HepG2 (cell line): Measurements from ENCODE around the gene RASD2. TPM values are rescaled to one million over a fixed set of nuclear protein-coding genes. Genes with fewer than 3 reads are reported as not detected.

Source experiments
- ATAC-seq: fragments of 200-7000 bp; cut with Tn5 transposase; 3 replicates; pipeline ENCODE4 v1.9.1; 2020; ENCODE audit warnings: mild to moderate bottlenecking, moderate library complexity
- BruUV-seq: library from RNA; stranded (reverse); fragments of 400-500 nt; replicated peaks from 2 replicates; lab custom pipeline; 2021; lab: Mats Ljungman, UMichigan
- CTCF ChIA-PET: fragments of 300-600 bp; formaldehyde crosslinking; extraction: SDS; loops from one replicate; lab custom pipeline; 2021; ENCODE audit warnings: low total read pairs, inconsistent platforms, low intra/inter-chr PET ratio; lab: Yijun Ruan, JAX
- POLR2A ChIA-PET: fragments of 350-600 bp; sonication (Branson Sonifier 250); formaldehyde crosslinking; loops from one replicate; lab custom pipeline; 2020; ENCODE audit warnings: antibody characterized with exemption, inconsistent platforms; lab: Yijun Ruan, JAX
- DNase-seq: peaks from one replicate; pipeline ENCODE4 v3.0.0-alpha.2; 2015; ENCODE audit warnings: low spot score
- FAIRE-seq: peaks from 3 replicates; lab custom pipeline; 2011; peaks lifted over from hg19 to GRCh38; lab: Jason Lieb, UNC
- H2AFZ ChIP-seq: one replicate; pipeline ENCODE4 v1.6.1; 2011; ENCODE audit warnings: low read length, inconsistent platforms
- H3K27ac ChIP-seq: fragments of 300-600 bp; 3 replicates; pipeline ENCODE4 v1.8.0; 2011; ENCODE audit warnings: mixed run types, mild to moderate bottlenecking, mixed read lengths, low read length, inconsistent platforms; ENCODE audit not compliant: insufficient read depth; ENCODE audit errors: extremely low read length
- H3K27me3 ChIP-seq, 2 experiments: fragments of 200-600 bp in 1 of 2; 2 replicates in 1 of 2; 3 replicates in 1 of 2; pipeline versions ENCODE4 v1.6.0 to v1.8.0; 2011; ENCODE audit warnings: low read length in 2 of 2, mild to moderate bottlenecking in 2 of 2, moderate library complexity in 2 of 2, inconsistent platforms in 1 of 2; ENCODE audit not compliant: insufficient read depth in 2 of 2, control insufficient read depth in 1 of 2
- H3K36me3 ChIP-seq, 2 experiments: fragments of 200-600 bp in 1 of 2; replicated peaks in 1 of 2; 2 replicates in 1 of 2; 3 replicates in 1 of 2; pipeline versions ENCODE4 v1.5.1 to v1.8.0; 2011; ENCODE audit warnings: low read length in 2 of 2, inconsistent platforms in 1 of 2; ENCODE audit not compliant: insufficient read depth in 2 of 2, control insufficient read depth in 1 of 2
- H3K4me1 ChIP-seq: 2 replicates; pipeline ENCODE4 v1.5.1; 2012; ENCODE audit warnings: low read length, inconsistent platforms; ENCODE audit not compliant: insufficient read depth
- H3K4me2 ChIP-seq: 2 replicates; pipeline ENCODE4 v1.6.0; 2011; ENCODE audit warnings: low read depth, low read length, inconsistent platforms
- H3K4me3 ChIP-seq, 3 experiments: fragments of 200-600 bp in 1 of 3; sonication (generic), shearing (Covaris generic) in 1 of 3; replicated peaks in 1 of 3; 2 replicates each; pipeline ENCODE4 v1.5.1; 2011 to 2016; ENCODE audit warnings: low read length in 3 of 3, inconsistent platforms in 2 of 3, low read depth in 2 of 3, mild to moderate bottlenecking in 2 of 3, control low read depth in 1 of 3, mixed read lengths in 1 of 3; ENCODE audit not compliant: insufficient read depth in 1 of 3
- H3K79me2 ChIP-seq: one replicate; pipeline ENCODE4 v1.6.1; 2011; ENCODE audit warnings: low read length, inconsistent platforms; ENCODE audit not compliant: insufficient read depth
- H3K9ac ChIP-seq: 2 replicates; pipeline ENCODE4 v1.6.0; 2011; ENCODE audit warnings: mild to moderate bottlenecking, low read depth, low read length, inconsistent platforms; ENCODE audit not compliant: insufficient read depth
- H3K9me3 ChIP-seq: 2 replicates; pipeline ENCODE4 v1.5.1; 2012; ENCODE audit warnings: mild to moderate bottlenecking, low read length
- H4K20me1 ChIP-seq: 2 replicates; pipeline ENCODE4 v1.6.0; 2011; ENCODE audit warnings: inconsistent platforms, mild to moderate bottlenecking, low read length, moderate library complexity; ENCODE audit not compliant: insufficient read depth
- CEBPB ChIP-seq: IDR thresholded peaks from 2 replicates; pipeline ENCODE4 v1.6.1; 2011; ENCODE audit warnings: low read depth, low read length, improper control_type of control experiment, borderline replicate concordance
- CEBPG ChIP-seq: IDR thresholded peaks from 2 replicates; pipeline ENCODE4 v1.6.1; 2016
- FOXP1 ChIP-seq, 2 experiments: fragments of 450-650 bp in 1 of 2; IDR thresholded peaks; 2 replicates each; pipeline ENCODE4 v1.6.1; 2017 to 2018; ENCODE audit warnings: antibody characterized with exemption in 1 of 2
- FOXP4 ChIP-seq: sonication (generic); formaldehyde crosslinking; IDR thresholded peaks from 2 replicates; pipeline ENCODE4 v1.4.0; 2020; ENCODE audit warnings: missing genetic modification reagents
- NR2F2 ChIP-seq: IDR thresholded peaks from 2 replicates; pipeline ENCODE4 v1.6.1; 2012; ENCODE audit warnings: low read depth, inconsistent platforms, borderline replicate concordance
- ZNF121 ChIP-seq: sonication (generic); formaldehyde crosslinking; IDR thresholded peaks from 2 replicates; pipeline ENCODE4 v1.5.0; 2020; ENCODE audit warnings: mild to moderate bottlenecking, missing genetic modification reagents
- ZNF446 ChIP-seq: sonication (generic); formaldehyde crosslinking; IDR thresholded peaks from 2 replicates; pipeline ENCODE4 v1.5.0; 2020; ENCODE audit warnings: mild to moderate bottlenecking, missing genetic modification reagents
- WGBS: methylation state at CpG from one replicate; pipeline ENCODE4 v1.1.6; 2017; ENCODE audit warnings: low lambda C conversion rate; 5-methylcytosine and 5-hydroxymethylcytosine counted together
- in situ Hi-C: cut with HindIII; loops from 2 replicates; pipeline ENCODE4 v1.10.0; 2017; ENCODE audit warnings: low pct_unique_long_range_greater_than_20kb; ENCODE audit not compliant: extremely low pct_ligation_motif_present
- intact Hi-C: fragments of 100-400 bp; cut with micrococcal nuclease; formaldehyde crosslinking; loops from one replicate; pipeline ENCODE4 v1.10.0; 2022; ENCODE audit not compliant: unreplicated experiment
- polyA plus RNA-seq, 8 experiments: library from polyadenylated mRNA; depleted of rRNA in 3 of 8; stranded (reverse) in 7 of 8; unstranded in 1 of 8; fragments of >200 nt; fragmentation: Illumina TruSeq in 4 of 8; extraction: Trizol in 4 of 8; gene quantifications; 2 replicates each; pipeline versions ENCODE4 v1.2.1 to v1.2.3, GENCODE V29; 2011 to 2016; ENCODE audit warnings: low read depth in 4 of 8, missing spikeins in 1 of 8, mixed read lengths in 1 of 8; ENCODE audit not compliant: insufficient read depth in 1 of 8
- total RNA-seq, 5 experiments: library from RNA; depleted of rRNA; stranded (reverse); fragments of >200 nt; fragmentation: Illumina TruSeq; extraction: Trizol; gene quantifications; 2 replicates each; pipeline ENCODE4 v1.2.3, GENCODE V29; 2016; ENCODE audit warnings: low read depth in 1 of 5
- TF ChIP-seq, protein P1 (sequence below): sonication (generic); formaldehyde crosslinking; IDR thresholded peaks from 2 replicates; pipeline ENCODE4 v1.5.0; 2020; ENCODE audit warnings: mild to moderate bottlenecking, missing genetic modification reagents

Gene RASD2
- total and polyA plus RNA-seq, 2 of the 13 experiments (the other 11 are each of a cell fraction or from before 2014, with no cell fraction given): not detected

- peak overlapping the region; percentile 29; the same call in 1 of the 2 replicates for H3K4me2 ChIP-seq
- BruUV-seq: no TSS peak
- no peak for FAIRE-seq
- TF ChIP-seq NR2F2: no peak
- peak; percentile 92 for TF ChIP-seq ZNF121 (CRISPR knock-in tag)
- TF ChIP-seq CEBPG: peak; percentile 52; the same call in 1 of the 2 replicates
- TF ChIP-seq ZNF446 (CRISPR knock-in tag): no peak
- no peak for TF ChIP-seq FOXP1 (IDR thresholded peaks at IDR 0.05)
- peak; percentile 25; the same call in 1 of the 2 replicates for TF ChIP-seq FOXP1 (CRISPR knock-in tag; IDR thresholded peaks at IDR 0.05)
- peak; percentile 45; the same call in 1 of the 2 replicates for TF ChIP-seq CEBPB
- TF ChIP-seq, protein P1, sequence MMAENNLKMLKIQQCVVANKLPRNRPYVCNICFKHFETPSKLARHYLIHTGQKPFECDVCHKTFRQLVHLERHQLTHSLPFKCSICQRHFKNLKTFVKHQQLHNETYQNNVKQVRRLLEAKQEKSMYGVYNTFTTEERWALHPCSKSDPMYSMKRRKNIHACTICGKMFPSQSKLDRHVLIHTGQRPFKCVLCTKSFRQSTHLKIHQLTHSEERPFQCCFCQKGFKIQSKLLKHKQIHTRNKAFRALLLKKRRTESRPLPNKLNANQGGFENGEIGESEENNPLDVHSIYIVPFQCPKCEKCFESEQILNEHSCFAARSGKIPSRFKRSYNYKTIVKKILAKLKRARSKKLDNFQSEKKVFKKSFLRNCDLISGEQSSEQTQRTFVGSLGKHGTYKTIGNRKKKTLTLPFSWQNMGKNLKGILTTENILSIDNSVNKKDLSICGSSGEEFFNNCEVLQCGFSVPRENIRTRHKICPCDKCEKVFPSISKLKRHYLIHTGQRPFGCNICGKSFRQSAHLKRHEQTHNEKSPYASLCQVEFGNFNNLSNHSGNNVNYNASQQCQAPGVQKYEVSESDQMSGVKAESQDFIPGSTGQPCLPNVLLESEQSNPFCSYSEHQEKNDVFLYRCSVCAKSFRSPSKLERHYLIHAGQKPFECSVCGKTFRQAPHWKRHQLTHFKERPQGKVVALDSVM (CRISPR knock-in tag): 0 out of 2 replicates have a peak, but pooled peaks have one; percentile 14
- TF ChIP-seq FOXP4 (CRISPR knock-in tag): peak; percentile 50
- TF ChIP-seq, all 625 proteins: peak for 6
- H3K4me1 ChIP-seq: peaks cover 29% of the 10 kb centered on the region
- intact Hi-C loops (no loop called here), in situ Hi-C loops (loop anchor here (5.0 kb wide), 1 partner anchor 237 kb away; no protein-coding TSS in a partner anchor)
- CTCF ChIA-PET: no interaction called here
- no peaks in the 10 kb centered on the region for H3K79me2 ChIP-seq
- WGBS: 28% methylated on average over 6 of the region's 6 CpGs
- H3K4me3 ChIP-seq: no peak overlapping the region
- no peak overlapping the region for H2AFZ ChIP-seq
- no peak overlapping the region for H3K27ac ChIP-seq
- ATAC-seq (no peak), DNase-seq (no peak)
- H4K20me1 ChIP-seq: no peaks in the 10 kb centered on the region
- no peaks in the 10 kb centered on the region for H3K9me3 ChIP-seq
- peaks cover 0 to 29% of the 10 kb centered on the region in 2 experiments; a peak in 3 of 5 replicates for H3K27me3 ChIP-seq
- no peaks in the 10 kb centered on the region for H3K36me3 ChIP-seq
- POLR2A ChIA-PET: no interaction called here
- H3K9ac ChIP-seq: no peak overlapping the region
Measured at GRCh38 chr22:35589756-35590093, 49.1 kb downstream of the RASD2 start.
